Endothelial cell of umbilical vein (primary cell): Measurements from ENCODE around the gene SLC37A1. TPM values are rescaled to one million over a fixed set of nuclear protein-coding genes. Genes with fewer than 3 reads are reported as not detected.

Experiments
- BruUV-seq: library from RNA; stranded (reverse); fragments of 400-500 nt; replicated peaks from 2 replicates; lab custom pipeline; 2021; lab: Mats Ljungman, UMichigan
- CTCF ChIA-PET: fragments of 300-600, 350-600 bp; sonication (Branson Sonifier 250); formaldehyde crosslinking; loops from one replicate; lab custom pipeline; 2021; ENCODE audit warnings: antibody characterized with exemption, inconsistent platforms; lab: Charles Lee
- POLR2A ChIA-PET: fragments of 300-600, 350-600 bp; sonication (Branson Sonifier 250); formaldehyde crosslinking; loops from one replicate; lab custom pipeline; 2021; ENCODE audit warnings: antibody characterized with exemption, inconsistent platforms; lab: Charles Lee
- DNase-seq: peaks from one replicate; pipeline ENCODE4 v3.0.0-alpha.2; 2011; ENCODE audit warnings: low read depth, low spot score
- FAIRE-seq: peaks from 2 replicates; lab custom pipeline; 2011; peaks lifted over from hg19 to GRCh38; lab: Jason Lieb, UNC
- H2AFZ ChIP-seq: 2 replicates; pipeline ENCODE4 v1.6.0; 2012; ENCODE audit warnings: low read depth, low read length, control low read depth, inconsistent platforms
- H3K27ac ChIP-seq: 2 replicates; pipeline ENCODE4 v1.5.1; 2011; ENCODE audit warnings: low read depth, mild to moderate bottlenecking, control low read depth, low read length, moderate library complexity; ENCODE audit not compliant: insufficient read depth
- H3K27me3 ChIP-seq, 2 experiments: 2 replicates each; pipeline versions ENCODE4 v1.6.0 to v1.6.1; 2011; ENCODE audit warnings: low read length in 2 of 2, mixed read lengths in 1 of 2; ENCODE audit not compliant: control insufficient read depth in 2 of 2, insufficient read depth in 2 of 2
- H3K36me3 ChIP-seq, 2 experiments: 2 replicates in 1 of 2; 3 replicates in 1 of 2; pipeline ENCODE4 v1.5.1; 2011; ENCODE audit warnings: low read length in 2 of 2, mild to moderate bottlenecking in 1 of 2, moderate library complexity in 1 of 2; ENCODE audit not compliant: control insufficient read depth in 2 of 2, insufficient read depth in 2 of 2; ENCODE audit errors: extremely low read depth in 1 of 2
- H3K4me1 ChIP-seq: 3 replicates; pipeline ENCODE4 v1.5.1; 2011; ENCODE audit warnings: mild to moderate bottlenecking, low read length; ENCODE audit not compliant: control insufficient read depth, insufficient read depth; ENCODE audit errors: extremely low read depth
- H3K4me2 ChIP-seq: 2 replicates; pipeline ENCODE4 v1.6.1; 2011; ENCODE audit warnings: low read length, control low read depth, mixed read lengths; ENCODE audit not compliant: insufficient read depth
- H3K4me3 ChIP-seq, 3 experiments: fragments of 200-600 bp in 1 of 3; sonication (generic), shearing (Covaris generic) in 1 of 3; replicated peaks in 1 of 3; 2 replicates each; pipeline ENCODE4 v1.5.1; 2011 to 2016; ENCODE audit warnings: control low read depth in 3 of 3, low read length in 3 of 3, mild to moderate bottlenecking in 2 of 3, inconsistent platforms in 1 of 3, low read depth in 1 of 3, moderate library complexity in 1 of 3; ENCODE audit not compliant: insufficient read depth in 1 of 3
- H3K79me2 ChIP-seq: 2 replicates; pipeline ENCODE4 v1.6.0; 2012; ENCODE audit warnings: low read length, inconsistent platforms; ENCODE audit not compliant: control insufficient read depth, insufficient read depth
- H3K9ac ChIP-seq: replicated peaks from 2 replicates; pipeline ENCODE3; 2011; ENCODE audit warnings: low read length, control low read depth; ENCODE audit not compliant: insufficient read depth; ENCODE audit errors: extremely low read depth
- H3K9me1 ChIP-seq: replicated peaks from 3 replicates; pipeline ENCODE4 v1.6.0; 2011; ENCODE audit warnings: mild to moderate bottlenecking, low read length; ENCODE audit not compliant: control insufficient read depth, insufficient read depth; ENCODE audit errors: extremely low read depth
- H3K9me3 ChIP-seq: replicated peaks from 2 replicates; pipeline ENCODE4 v1.5.1; 2012; ENCODE audit warnings: low read length, inconsistent platforms; ENCODE audit not compliant: control insufficient read depth, insufficient read depth
- H4K20me1 ChIP-seq: replicated peaks from 2 replicates; pipeline ENCODE3; 2011; ENCODE audit warnings: mild to moderate bottlenecking, low read length; ENCODE audit not compliant: control insufficient read depth, insufficient read depth; ENCODE audit errors: extremely low read depth
- EZH2 ChIP-seq: IDR thresholded peaks from 2 replicates; pipeline ENCODE4 v1.6.1; 2012; ENCODE audit warnings: borderline replicate concordance, low read depth, mild to moderate bottlenecking, moderate library complexity, low read length, inconsistent platforms; ENCODE audit not compliant: severe bottlenecking
- FOS ChIP-seq: IDR thresholded peaks from 2 replicates; pipeline ENCODE4 v1.6.1; 2011; ENCODE audit warnings: mild to moderate bottlenecking, low read length, moderate library complexity, borderline replicate concordance; ENCODE audit not compliant: insufficient read depth
- GATA2 ChIP-seq: IDR thresholded peaks from 2 replicates; pipeline ENCODE4 v1.7.0; 2011; ENCODE audit warnings: low read depth, mild to moderate bottlenecking, moderate library complexity, mixed read lengths, low read length; ENCODE audit not compliant: insufficient read length, insufficient read depth
- JUN ChIP-seq: IDR thresholded peaks from 2 replicates; pipeline ENCODE4 v1.6.1; 2011; ENCODE audit warnings: borderline replicate concordance, low read depth; ENCODE audit not compliant: insufficient read length, insufficient read depth
- MYC ChIP-seq: IDR thresholded peaks from one replicate; pipeline ENCODE4 v1.6.1; 2011; ENCODE audit warnings: mild to moderate bottlenecking, low read depth, low read length
- POLR2A ChIP-seq: IDR thresholded peaks from 2 replicates; pipeline ENCODE4 v1.6.1; 2012; ENCODE audit warnings: low read depth, mild to moderate bottlenecking, control low read depth, low read length
- POLR2AphosphoS5 ChIP-seq: IDR thresholded peaks from 2 replicates; pipeline ENCODE4 v1.6.1; 2012; ENCODE audit warnings: low read depth, mild to moderate bottlenecking, control low read depth, low read length, moderate library complexity; ENCODE audit not compliant: insufficient read depth
- dilution Hi-C: fragments of 300-500 bp; cut with MboI; formaldehyde crosslinking; loops from one replicate; pipeline ENCODE4 v1.15.0; 2019; ENCODE audit warnings: low sequenced_read_pairs; ENCODE audit not compliant: extremely low pct_ligation_motif_present
- intact Hi-C: fragments of 100-400 bp; cut with micrococcal nuclease; formaldehyde crosslinking; loops from one replicate; pipeline ENCODE4 v1.10.0; 2022
- polyA plus RNA-seq, 4 experiments: library from polyadenylated mRNA; depleted of rRNA in 3 of 4; stranded (reverse) in 3 of 4; unstranded in 1 of 4; fragments of >200 nt; gene quantifications; 2 replicates each; pipeline versions ENCODE4 v1.2.1 to v1.2.3, GENCODE V29; 2011 to 2012; ENCODE audit warnings: missing spikeins in 1 of 4
- total RNA-seq: library from RNA; stranded (reverse); gene quantifications from 2 replicates; pipeline ENCODE4 v1.2.3, GENCODE V29; 2021
- TF ChIP-seq, protein P1 (sequence below), 2 donors: IDR thresholded peaks; 1 replicate in 1 of 2; 2 replicates in 1 of 2; pipeline ENCODE4 v1.5.1; 2011; ENCODE audit warnings: low read length in 2 of 2, mild to moderate bottlenecking in 2 of 2, moderate library complexity in 2 of 2, control low read depth in 1 of 2, inconsistent platforms in 1 of 2, low read depth in 1 of 2; ENCODE audit not compliant: insufficient read depth in 1 of 2; ENCODE audit errors: extremely low read depth in 1 of 2
- TF ChIP-seq, protein P2 (sequence below): IDR thresholded peaks from 2 replicates; pipeline ENCODE4 v1.6.1; 2011; ENCODE audit not compliant: insufficient read depth, insufficient read length

Gene SLC37A1
- total and polyA plus RNA-seq, 2 donors (not counting 3 experiments of a cell fraction or from before 2014, with no cell fraction given): 4.7 to 7.6 TPM

DNA sequence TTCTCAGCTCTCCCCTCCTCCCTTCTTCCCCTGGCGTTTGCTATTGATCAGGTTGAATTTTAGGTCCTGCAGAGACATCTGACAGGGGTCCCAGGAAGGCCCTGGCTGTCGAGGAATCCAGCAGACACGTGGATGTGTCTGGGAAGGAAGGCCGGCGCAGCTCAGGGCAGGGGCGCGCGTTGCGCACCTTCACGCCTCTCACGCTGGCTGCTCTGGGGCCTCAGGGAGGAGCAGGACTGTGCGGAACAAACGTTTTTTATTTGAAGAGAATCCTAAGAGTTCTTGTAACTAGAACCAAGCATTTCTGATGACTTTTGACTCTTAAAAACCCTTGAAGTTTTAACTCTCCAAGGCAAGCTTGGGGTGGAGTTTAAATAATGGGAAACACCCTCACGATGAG is 54.2 kb downstream of the SLC37A1 start:
- Histone ChIP-seq H3K79me2 (no peaks in the 10 kb centered on the region), H3K9me3 (no peaks in the 10 kb centered on the region), H3K27ac (no peak overlapping the region), H3K4me2 (no peak overlapping the region), H3K9ac (no peak overlapping the region), H3K36me3 (no peaks in the 10 kb centered on the region), H4K20me1 (no peaks in the 10 kb centered on the region), H3K9me1 (no peaks in the 10 kb centered on the region), H2AFZ (no peak overlapping the region), H3K27me3 (no peaks in the 10 kb centered on the region), H3K4me3 (no peak overlapping the region), H3K4me1 (no peaks in the 10 kb centered on the region)
- intact Hi-C loops (no loop called here), dilution Hi-C loops (no loop called here)
- ChIA-PET CTCF (no interaction called here), POLR2A (no interaction called here)
- BruUV-seq: no TSS peak
- FAIRE-seq (no peak), DNase-seq (no peak)
- TF ChIP-seq JUN (no peak), GATA2 (no peak), EZH2 (no peak), POLR2A (no peak), FOS (no peak), POLR2AphosphoS5 (no peak), MYC (no peak)
- TF ChIP-seq, protein P1, sequence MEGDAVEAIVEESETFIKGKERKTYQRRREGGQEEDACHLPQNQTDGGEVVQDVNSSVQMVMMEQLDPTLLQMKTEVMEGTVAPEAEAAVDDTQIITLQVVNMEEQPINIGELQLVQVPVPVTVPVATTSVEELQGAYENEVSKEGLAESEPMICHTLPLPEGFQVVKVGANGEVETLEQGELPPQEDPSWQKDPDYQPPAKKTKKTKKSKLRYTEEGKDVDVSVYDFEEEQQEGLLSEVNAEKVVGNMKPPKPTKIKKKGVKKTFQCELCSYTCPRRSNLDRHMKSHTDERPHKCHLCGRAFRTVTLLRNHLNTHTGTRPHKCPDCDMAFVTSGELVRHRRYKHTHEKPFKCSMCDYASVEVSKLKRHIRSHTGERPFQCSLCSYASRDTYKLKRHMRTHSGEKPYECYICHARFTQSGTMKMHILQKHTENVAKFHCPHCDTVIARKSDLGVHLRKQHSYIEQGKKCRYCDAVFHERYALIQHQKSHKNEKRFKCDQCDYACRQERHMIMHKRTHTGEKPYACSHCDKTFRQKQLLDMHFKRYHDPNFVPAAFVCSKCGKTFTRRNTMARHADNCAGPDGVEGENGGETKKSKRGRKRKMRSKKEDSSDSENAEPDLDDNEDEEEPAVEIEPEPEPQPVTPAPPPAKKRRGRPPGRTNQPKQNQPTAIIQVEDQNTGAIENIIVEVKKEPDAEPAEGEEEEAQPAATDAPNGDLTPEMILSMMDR (IDR thresholded peaks at IDR 0.05; ENCODE audit: extremely low read depth in 1 of 2, insufficient read depth in 1 of 2, low read depth in 1 of 2, low read length in 2 of 2): no peak
- TF ChIP-seq, protein P2, sequence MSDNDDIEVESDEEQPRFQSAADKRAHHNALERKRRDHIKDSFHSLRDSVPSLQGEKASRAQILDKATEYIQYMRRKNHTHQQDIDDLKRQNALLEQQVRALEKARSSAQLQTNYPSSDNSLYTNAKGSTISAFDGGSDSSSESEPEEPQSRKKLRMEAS: no peak
